KOPT-K1 (cell line): Measurements from ENCODE around the gene NKIRAS1.
"Not testable (repeated sequence)": the region's sequence is repeated elsewhere in the genome, so short reads cannot be mapped to it uniquely, and the experiment has no call there.

Source experiments
- H3K27ac ChIP-seq: fragments of 200-600 bp; sonication (generic); 2 replicates; pipeline ENCODE4 v1.5.1; 2016; ENCODE audit warnings: antibody characterized with exemption, mild to moderate bottlenecking, low read depth, low read length; ENCODE audit not compliant: poor library complexity, severe bottlenecking
- H3K36me3 ChIP-seq: fragments of 200-600 bp; sonication (generic); 2 replicates; pipeline ENCODE4 v1.5.1; 2017; ENCODE audit warnings: antibody characterized with exemption, mild to moderate bottlenecking, low read length, moderate library complexity; ENCODE audit not compliant: insufficient read depth
- H3K9me3 ChIP-seq: fragments of 200-600 bp; sonication (generic); 2 replicates; pipeline ENCODE4 v1.5.1; 2017; ENCODE audit warnings: antibody characterized with exemption, low read length, mild to moderate bottlenecking; ENCODE audit not compliant: insufficient read depth, poor library complexity, severe bottlenecking

NKIRAS1 gene

GRCh38 chr3:23923786-23924185, 7.0 kb upstream of the NKIRAS1 start:
- Histone ChIP-seq H3K27ac (no peak overlapping the region), H3K36me3 (peaks cover 46% of the 10 kb centered on the region), H3K9me3 (no peaks in the 10 kb centered on the region)

DNA sequence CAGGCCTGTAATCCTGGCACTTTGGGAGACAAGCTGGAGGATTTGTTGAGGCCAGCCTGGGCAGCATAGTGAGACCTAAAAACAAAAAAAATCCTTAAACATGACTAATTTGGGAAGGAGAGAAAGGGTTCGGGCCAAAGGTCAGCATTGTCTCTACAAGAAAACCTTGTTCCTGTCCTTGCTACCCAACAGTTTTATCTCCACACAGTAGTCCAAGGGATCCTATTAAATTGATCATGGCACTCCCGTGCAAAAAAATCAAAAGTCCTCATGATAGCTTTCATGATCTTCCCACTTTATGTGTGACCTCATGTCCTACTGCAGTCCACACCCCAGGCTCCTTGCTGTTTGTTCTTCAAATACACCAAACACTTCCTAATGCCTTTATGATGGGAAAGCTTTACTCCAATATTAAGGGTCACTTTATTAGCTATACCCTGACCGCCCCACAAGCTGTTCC, 4.3 kb upstream of the NKIRAS1 start:
- no peak overlapping the region for H3K27ac ChIP-seq
- peaks cover 60% of the 10 kb centered on the region for H3K36me3 ChIP-seq
- no peaks in the 10 kb centered on the region for H3K9me3 ChIP-seq

- Histone ChIP-seq H3K9me3 (no peaks in the 10 kb centered on the region), H3K27ac (no peak overlapping the region), H3K36me3 (peaks cover 60% of the 10 kb centered on the region)
Measured at GRCh38 chr3:23920151-23920655, 3.4 kb upstream of the NKIRAS1 start.

GRCh38 chr3:23919628-23920027, 2.8 kb upstream of the NKIRAS1 start:
- H3K9me3 ChIP-seq: no peaks in the 10 kb centered on the region
- no peak overlapping the region for H3K27ac ChIP-seq
- peaks cover 60% of the 10 kb centered on the region for H3K36me3 ChIP-seq

DNA sequence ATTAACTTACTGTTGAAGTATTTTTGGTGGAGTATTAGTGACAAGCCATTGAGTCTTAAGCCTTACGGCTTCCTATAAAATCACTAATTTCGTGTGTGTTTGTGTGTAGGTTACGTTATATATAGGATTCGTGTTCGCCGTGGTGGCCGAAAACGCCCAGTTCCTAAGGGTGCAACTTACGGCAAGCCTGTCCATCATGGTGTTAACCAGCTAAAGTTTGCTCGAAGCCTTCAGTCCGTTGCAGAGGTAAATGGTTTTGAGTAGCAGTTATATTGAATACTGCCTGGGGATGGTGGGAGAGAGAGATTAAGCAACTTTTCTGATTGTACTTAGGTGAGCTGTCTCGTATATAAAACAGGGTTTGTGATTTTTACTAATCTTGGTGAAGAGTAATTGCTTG, 1.5 kb upstream of the NKIRAS1 start:
- Histone ChIP-seq H3K36me3 (peaks cover 56% of the 10 kb centered on the region), H3K27ac (peak overlapping the region; percentile 85)
- H3K9me3 ChIP-seq: not testable (repeated sequence)

DNA sequence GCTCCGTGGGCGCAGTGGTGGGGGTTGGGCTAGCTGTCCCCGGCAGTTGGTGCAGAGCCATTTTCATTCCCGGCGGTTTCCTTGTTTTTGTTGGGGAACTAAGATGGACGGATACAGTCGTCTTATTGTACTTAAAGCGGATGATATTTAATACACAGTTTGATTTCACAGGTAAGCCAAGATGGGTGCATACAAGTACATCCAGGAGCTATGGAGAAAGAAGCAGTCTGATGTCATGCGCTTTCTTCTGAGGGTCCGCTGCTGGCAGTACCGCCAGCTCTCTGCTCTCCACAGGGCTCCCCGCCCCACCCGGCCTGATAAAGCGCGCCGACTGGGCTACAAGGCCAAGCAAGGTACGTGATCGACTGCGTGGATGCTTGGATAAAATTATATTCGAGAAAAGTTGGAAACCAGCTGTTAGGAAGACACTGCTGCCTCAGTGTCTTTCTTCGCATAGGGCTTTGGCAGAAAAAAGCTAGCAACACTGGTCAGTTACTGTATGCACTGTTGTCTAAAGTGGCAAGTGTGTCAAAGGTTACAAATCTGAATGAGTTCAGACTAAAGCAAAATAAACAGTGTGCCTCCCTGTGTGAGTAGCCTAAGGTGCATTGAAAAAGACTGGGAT, 1.0 kb upstream of the NKIRAS1 start:
- H3K27ac ChIP-seq: peak overlapping the region; percentile 85
- not testable (repeated sequence) for H3K9me3 ChIP-seq
- H3K36me3 ChIP-seq: peaks cover 50% of the 10 kb centered on the region

DNA sequence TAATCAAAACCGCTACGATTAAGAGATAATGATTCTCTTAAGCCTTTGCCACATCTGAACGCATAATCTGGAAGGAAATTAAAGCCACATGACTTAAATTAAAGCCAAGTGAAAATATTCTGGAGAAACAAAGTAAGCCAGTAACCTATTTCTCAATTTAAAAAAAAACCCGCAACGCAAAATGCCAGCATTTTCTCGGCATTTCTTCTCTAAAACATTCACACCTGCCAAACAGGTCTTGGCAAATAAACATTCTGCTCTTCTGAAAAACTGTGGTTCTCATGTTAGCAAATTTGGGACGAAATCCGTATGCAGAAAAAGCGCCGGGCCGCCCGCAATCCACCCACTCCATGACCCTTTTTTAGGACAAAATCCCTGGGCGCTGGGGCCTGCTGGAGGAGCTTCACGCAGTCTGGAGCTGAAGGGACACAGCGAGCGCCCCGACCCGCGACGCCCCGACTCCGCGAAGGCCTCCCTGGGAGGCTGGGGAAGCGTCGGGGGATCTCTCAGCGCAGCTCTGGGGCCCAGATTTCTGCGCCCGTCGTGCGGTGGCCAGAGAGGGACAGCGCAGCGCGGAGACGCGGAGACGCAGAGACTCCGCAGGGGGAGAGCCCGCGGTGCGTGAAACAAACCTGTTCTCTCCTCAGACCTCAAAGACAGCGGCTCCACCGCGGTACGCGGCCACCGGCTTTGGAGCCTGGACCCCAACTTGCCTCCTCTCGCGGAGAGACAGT, 471 bp downstream of the NKIRAS1 start:
- no peaks in the 10 kb centered on the region for H3K9me3 ChIP-seq
- H3K27ac ChIP-seq: peak overlapping the region; percentile 85
- H3K36me3 ChIP-seq: peaks cover 39% of the 10 kb centered on the region

- no peaks in the 10 kb centered on the region for H3K9me3 ChIP-seq
- no peak overlapping the region for H3K27ac ChIP-seq
- peaks cover 32% of the 10 kb centered on the region for H3K36me3 ChIP-seq
Measured at GRCh38 chr3:23915537-23916108, 1.2 kb downstream of the NKIRAS1 start.

DNA sequence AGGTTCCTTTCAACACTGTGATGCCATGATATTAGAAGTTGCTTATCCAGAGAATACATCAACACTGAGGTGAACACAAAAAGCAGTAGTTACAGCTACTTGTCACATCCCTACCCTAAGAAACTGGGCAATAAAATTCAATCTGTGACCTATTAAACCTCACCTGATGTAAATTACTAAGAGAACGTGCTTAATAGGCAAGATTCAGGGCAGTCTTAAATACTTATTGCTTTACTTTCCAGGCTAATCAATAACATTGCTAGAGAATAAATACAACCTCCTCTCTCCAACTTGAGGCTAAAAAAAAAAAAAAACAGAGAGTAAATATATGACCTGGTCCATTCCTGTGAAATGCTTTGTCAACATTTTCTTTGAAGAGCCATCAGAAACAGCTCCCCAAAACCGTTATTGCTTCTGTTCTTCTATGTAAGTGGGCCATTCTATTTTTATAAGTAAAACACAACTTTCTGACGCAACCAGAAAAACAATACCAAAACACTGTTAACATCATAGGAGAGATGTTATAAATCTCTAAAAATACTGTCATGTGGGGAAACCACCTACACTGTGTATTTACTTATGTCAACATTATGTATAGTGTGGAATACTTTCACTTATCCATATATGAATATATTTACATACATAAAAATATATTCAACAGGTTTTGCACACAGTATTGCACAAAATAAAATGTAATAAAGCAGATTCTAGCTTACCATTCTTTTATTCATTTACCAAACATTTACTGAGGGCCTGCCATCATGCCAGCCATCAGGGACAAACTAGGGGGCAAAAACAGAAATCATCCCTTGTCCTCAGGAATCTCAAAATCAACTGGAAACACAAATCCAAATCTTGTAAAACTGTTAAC, 2.7 kb downstream of the NKIRAS1 start:
- peaks cover 18% of the 10 kb centered on the region for H3K36me3 ChIP-seq
- no peak overlapping the region for H3K27ac ChIP-seq
- no peaks in the 10 kb centered on the region for H3K9me3 ChIP-seq

DNA sequence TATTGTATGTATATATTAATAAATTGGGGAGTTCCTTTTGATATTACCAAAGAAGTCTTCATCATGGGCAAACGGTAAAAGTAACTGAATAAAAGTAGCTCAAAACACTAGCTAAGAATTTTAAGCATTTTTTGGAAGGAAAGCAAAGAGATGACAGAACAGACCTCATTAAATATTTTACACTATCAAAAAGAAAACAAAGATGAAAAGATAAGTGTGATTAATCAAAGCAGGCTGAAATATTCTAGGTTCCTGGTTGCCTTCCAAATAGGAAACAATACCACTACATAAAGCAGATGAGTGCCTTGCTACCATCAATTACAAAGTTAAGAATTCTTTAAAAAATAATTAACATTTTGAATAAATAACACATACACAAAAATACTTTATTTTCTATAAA, 3.6 kb downstream of the NKIRAS1 start:
- Histone ChIP-seq H3K27ac (no peak overlapping the region), H3K9me3 (no peaks in the 10 kb centered on the region), H3K36me3 (peaks cover 9% of the 10 kb centered on the region)

- H3K9me3 ChIP-seq, H3K27ac ChIP-seq, H3K36me3 ChIP-seq: not testable (repeated sequence)
Measured at GRCh38 chr3:23912335-23912734, 4.5 kb downstream of the NKIRAS1 start.

DNA sequence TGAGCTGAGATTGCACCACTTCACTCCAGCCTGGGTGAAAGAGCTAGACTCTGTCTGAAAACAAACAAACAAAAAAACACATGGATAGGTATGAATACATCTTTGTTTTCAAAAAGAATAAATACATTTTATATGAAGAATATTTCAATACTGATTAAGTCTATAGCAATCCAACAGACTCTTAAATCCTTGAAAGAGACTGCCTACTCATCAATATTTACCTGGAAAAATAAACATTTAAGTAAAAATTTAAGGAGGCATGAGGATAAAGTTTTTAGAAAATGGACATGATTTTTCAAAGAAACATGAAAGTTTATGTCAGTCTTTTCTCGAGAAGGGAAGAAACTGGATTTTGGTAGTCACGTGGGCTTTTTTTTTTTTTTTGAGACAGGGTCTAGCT, 5.4 kb downstream of the NKIRAS1 start:
- no peaks in the 10 kb centered on the region for H3K36me3 ChIP-seq
- no peaks in the 10 kb centered on the region for H3K9me3 ChIP-seq
- H3K27ac ChIP-seq: no peak overlapping the region

DNA sequence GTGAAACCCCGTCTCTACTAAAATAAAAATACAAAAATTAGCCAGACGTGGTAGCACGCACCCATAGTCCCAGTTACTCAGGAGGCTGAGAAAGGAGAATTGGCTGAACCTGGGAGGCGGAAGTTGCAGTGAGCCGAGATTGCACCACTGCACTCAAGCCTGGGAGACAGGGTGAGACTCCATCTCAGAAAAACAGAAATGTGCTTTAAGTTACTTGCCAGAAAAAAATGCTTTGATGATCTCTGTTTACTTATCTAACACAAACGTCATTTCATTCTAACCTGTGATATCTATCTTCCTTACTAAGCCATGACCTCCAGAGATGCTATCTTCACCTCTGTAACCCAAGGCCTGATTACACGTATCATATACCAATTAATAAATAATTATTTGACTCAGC, 7.4 kb downstream of the NKIRAS1 start:
- H3K36me3 ChIP-seq: no peaks in the 10 kb centered on the region
- no peaks in the 10 kb centered on the region for H3K9me3 ChIP-seq
- H3K27ac ChIP-seq: no peak overlapping the region

DNA sequence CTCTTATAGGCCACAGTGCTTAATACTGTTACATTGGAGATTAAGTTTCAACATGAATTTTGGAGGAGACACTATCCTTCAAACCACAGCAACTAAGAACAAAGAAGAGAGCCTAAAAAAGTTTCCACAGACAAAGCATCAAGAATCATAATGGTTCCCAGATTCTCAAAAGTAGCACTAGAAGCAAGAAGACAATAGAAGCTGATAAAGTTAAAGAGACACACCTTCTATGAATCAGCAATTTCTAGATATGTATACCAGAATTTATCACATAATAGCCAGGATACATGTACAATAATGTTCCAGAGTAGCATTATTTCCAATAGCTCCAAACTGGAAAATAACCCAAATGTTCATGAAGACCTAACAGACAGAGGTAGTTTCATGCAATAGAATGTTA, 12.2 kb downstream of the NKIRAS1 start:
- H3K27ac ChIP-seq: no peak overlapping the region
- H3K9me3 ChIP-seq: no peaks in the 10 kb centered on the region
- peaks cover 9% of the 10 kb centered on the region for H3K36me3 ChIP-seq

DNA sequence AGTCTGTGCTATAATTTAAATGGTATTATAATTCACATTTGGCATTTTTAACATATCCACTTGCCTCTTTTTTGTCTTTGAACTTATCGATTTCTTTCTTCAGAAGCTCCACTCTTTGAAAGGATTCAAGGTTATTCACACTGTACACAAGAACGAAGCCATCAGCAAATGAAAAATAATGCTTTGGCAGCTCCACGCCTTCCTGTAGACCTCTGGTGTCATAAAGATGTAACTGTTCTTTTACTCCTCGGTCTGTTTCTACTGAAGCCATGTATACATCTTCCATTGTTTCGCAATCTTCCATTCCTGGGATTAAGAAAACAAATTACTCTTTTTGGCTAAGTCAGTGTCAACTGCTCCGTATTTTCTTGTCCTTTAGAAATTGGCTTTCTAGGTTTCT, 16.0 kb downstream of the NKIRAS1 start:
- Histone ChIP-seq H3K9me3 (no peaks in the 10 kb centered on the region), H3K27ac (no peak overlapping the region), H3K36me3 (peaks cover 24% of the 10 kb centered on the region)
